H1 (cell line): ENCODE measurements around the gene GPR161. TPM values are rescaled to one million over a fixed set of nuclear protein-coding genes. Genes with fewer than 3 reads are reported as not detected.

Source experiments
- CTCF ChIA-PET: fragments of 300-600 bp; sonication (Branson Sonifier 250); formaldehyde crosslinking; loops from one replicate; lab custom pipeline; 2021; ENCODE audit not compliant: partially characterized antibody; lab: Charles Lee
- POLR2A ChIA-PET: fragments of 300-600 bp; sonication (Branson Sonifier 250); formaldehyde crosslinking; loops from one replicate; lab custom pipeline; 2021; ENCODE audit warnings: inconsistent platforms; ENCODE audit not compliant: partially characterized antibody; lab: Charles Lee
- DNase-seq, 2 experiments: peaks; one replicate each; pipeline versions ENCODE4 v3.0.0 to v3.0.0-alpha.2; 2010 to 2022; ENCODE audit warnings: low spot score in 2 of 2, low read depth in 1 of 2, mixed read lengths in 1 of 2
- FAIRE-seq: peaks from 2 replicates; lab custom pipeline; 2011; peaks lifted over from hg19 to GRCh38; lab: Jason Lieb, UNC
- H2AFZ ChIP-seq: 2 replicates; pipeline ENCODE4 v1.8.1; 2012; ENCODE audit warnings: low read length, inconsistent platforms
- H2AK5ac ChIP-seq: 2 replicates; pipeline ENCODE4 v1.6.1; 2013; ENCODE audit warnings: low read depth, low read length
- H2BK120ac ChIP-seq: replicated peaks from 2 replicates; pipeline ENCODE3; 2013; ENCODE audit warnings: low read depth, low read length, inconsistent platforms
- H2BK12ac ChIP-seq: 2 replicates; pipeline ENCODE4 v1.6.1; 2013; ENCODE audit warnings: low read depth, low read length
- H2BK15ac ChIP-seq: 2 replicates; pipeline ENCODE4 v1.6.1; 2013; ENCODE audit warnings: low read length
- H2BK20ac ChIP-seq: 2 replicates; pipeline ENCODE4 v1.6.1; 2013; ENCODE audit warnings: low read length
- H2BK5ac ChIP-seq: 2 replicates; pipeline ENCODE4 v1.6.1; 2013; ENCODE audit warnings: low read depth, low read length
- H3K14ac ChIP-seq: 2 replicates; pipeline ENCODE4 v1.6.1; 2013; ENCODE audit warnings: inconsistent platforms; ENCODE audit not compliant: insufficient read length
- H3K18ac ChIP-seq: 2 replicates; pipeline ENCODE4 v1.6.1; 2013; ENCODE audit warnings: low read length; ENCODE audit errors: extremely low read depth
- H3K23ac ChIP-seq: 2 replicates; pipeline ENCODE4 v1.6.1; 2013; ENCODE audit warnings: inconsistent platforms; ENCODE audit not compliant: insufficient read length
- H3K23me2 ChIP-seq: 2 replicates; pipeline ENCODE4 v1.6.1; 2013; ENCODE audit warnings: low read depth, low read length
- H3K27ac ChIP-seq: 2 replicates; pipeline ENCODE4 v1.6.1; 2011; ENCODE audit warnings: low read depth, low read length, inconsistent platforms
- H3K27me3 ChIP-seq, 4 experiments: replicated peaks in 1 of 4; 1 replicate in 1 of 4; 2 replicates in 3 of 4; pipeline versions ENCODE4 v1.6.1 to v1.8.1; 2011 to 2013; ENCODE audit warnings: low read length in 3 of 4, mild to moderate bottlenecking in 3 of 4, inconsistent platforms in 2 of 4, mixed read lengths in 2 of 4, moderate library complexity in 1 of 4; ENCODE audit not compliant: control insufficient read depth in 3 of 4, insufficient read depth in 3 of 4; ENCODE audit errors: extremely low read depth in 1 of 4
- H3K36me3 ChIP-seq, 4 experiments: 2 replicates each; pipeline versions ENCODE4 v1.6.1 to v1.8.1; 2011 to 2013; ENCODE audit warnings: mild to moderate bottlenecking in 4 of 4, low read length in 3 of 4, moderate library complexity in 2 of 4, control low read depth in 1 of 4, inconsistent platforms in 1 of 4; ENCODE audit not compliant: insufficient read depth in 4 of 4, control insufficient read depth in 2 of 4
- H3K4ac ChIP-seq: replicated peaks from 2 replicates; pipeline ENCODE3; 2013; ENCODE audit warnings: low read length, low read depth, mixed read lengths, inconsistent platforms; ENCODE audit not compliant: insufficient read length
- H3K4me1 ChIP-seq, 4 experiments: replicated peaks in 1 of 4; 1 replicate in 1 of 4; 2 replicates in 3 of 4; pipeline versions ENCODE4 v1.6.1 to v1.8.1; 2011 to 2013; ENCODE audit warnings: low read length in 3 of 4, inconsistent platforms in 2 of 4, mixed read lengths in 1 of 4; ENCODE audit not compliant: insufficient read depth in 4 of 4, control insufficient read depth in 3 of 4
- H3K4me2 ChIP-seq, 2 experiments: 2 replicates each; pipeline versions ENCODE4 v1.6.1 to v1.8.1; 2011 to 2013; ENCODE audit warnings: low read depth in 2 of 2, low read length in 2 of 2, control low read depth in 1 of 2, inconsistent platforms in 1 of 2, mild to moderate bottlenecking in 1 of 2; ENCODE audit not compliant: insufficient read depth in 1 of 2
- H3K4me3 ChIP-seq, 4 experiments: fragments of 200-600, 300-600 bp in 1 of 4; sonication (generic), shearing (Covaris generic), sonication (Bioruptor Twin) in 1 of 4; 2 replicates each; pipeline versions ENCODE4 v1.5.1 to v1.8.1; 2011 to 2016; ENCODE audit warnings: low read length in 4 of 4, low read depth in 3 of 4, control low read depth in 2 of 4, inconsistent platforms in 2 of 4, mild to moderate bottlenecking in 2 of 4, mixed read lengths in 1 of 4, moderate library complexity in 1 of 4; ENCODE audit not compliant: insufficient read depth in 2 of 4; ENCODE audit errors: extremely low read depth in 1 of 4
- H3K56ac ChIP-seq: replicated peaks from 2 replicates; pipeline ENCODE3; 2013; ENCODE audit warnings: low read depth, mild to moderate bottlenecking, mixed read lengths, low read length, inconsistent platforms; ENCODE audit not compliant: insufficient read length
- H3K79me1 ChIP-seq: 2 replicates; pipeline ENCODE4 v1.6.1; 2013; ENCODE audit warnings: low read depth, low read length, control low read depth
- H3K79me2 ChIP-seq, 2 experiments: 2 replicates each; pipeline versions ENCODE4 v1.6.1 to v1.8.1; 2012 to 2013; ENCODE audit warnings: low read length in 2 of 2, mild to moderate bottlenecking in 2 of 2, inconsistent platforms in 1 of 2; ENCODE audit not compliant: insufficient read depth in 2 of 2, control insufficient read depth in 1 of 2
- H3K9ac ChIP-seq, 4 experiments: replicated peaks in 1 of 4; 1 replicate in 1 of 4; 2 replicates in 3 of 4; pipeline versions ENCODE4 v1.6.1 to v1.8.1; 2011 to 2013; ENCODE audit warnings: low read depth in 3 of 4, low read length in 3 of 4, control low read depth in 2 of 4, mild to moderate bottlenecking in 2 of 4, moderate library complexity in 2 of 4, inconsistent platforms in 1 of 4; ENCODE audit errors: extremely low read depth in 1 of 4
- H3K9me3 ChIP-seq, 2 experiments: 2 replicates each; pipeline versions ENCODE4 v1.6.1 to v1.8.1; 2012 to 2013; ENCODE audit warnings: mild to moderate bottlenecking in 2 of 2, moderate library complexity in 2 of 2, control low read depth in 1 of 2, inconsistent platforms in 1 of 2, low read depth in 1 of 2, low read length in 1 of 2, mixed read lengths in 1 of 2; ENCODE audit not compliant: insufficient read depth in 2 of 2
- H4K20me1 ChIP-seq, 2 experiments: replicated peaks in 1 of 2; 2 replicates each; pipeline versions ENCODE3 to v1.8.1; 2011 to 2013; ENCODE audit warnings: inconsistent platforms in 2 of 2, low read length in 2 of 2, mild to moderate bottlenecking in 1 of 2; ENCODE audit not compliant: insufficient read depth in 2 of 2, control insufficient read depth in 1 of 2
- H4K5ac ChIP-seq: 2 replicates; pipeline ENCODE4 v1.6.1; 2013; ENCODE audit warnings: low read length, low read depth, mixed read lengths, inconsistent platforms; ENCODE audit not compliant: insufficient read length
- H4K8ac ChIP-seq: 2 replicates; pipeline ENCODE4 v1.8.0; 2013; ENCODE audit warnings: mild to moderate bottlenecking, moderate library complexity, low read length, inconsistent platforms; ENCODE audit not compliant: insufficient read depth; ENCODE audit errors: extremely low read depth
- H4K91ac ChIP-seq: replicated peaks from 2 replicates; pipeline ENCODE3; 2013; ENCODE audit warnings: low read length, mixed read lengths, inconsistent platforms; ENCODE audit not compliant: insufficient read length
- CREB1 ChIP-seq: IDR thresholded peaks from 2 replicates; pipeline ENCODE4 v1.6.1; 2012; ENCODE audit warnings: inconsistent platforms
- EP300 ChIP-seq, 2 experiments: IDR thresholded peaks; 1 replicate in 1 of 2; 2 replicates in 1 of 2; pipeline ENCODE4 v1.6.1; 2011 to 2012; ENCODE audit warnings: low read depth in 2 of 2, low read length in 2 of 2, mild to moderate bottlenecking in 2 of 2, borderline replicate concordance in 1 of 2, inconsistent platforms in 1 of 2, moderate library complexity in 1 of 2
- GTF2F1 ChIP-seq: IDR thresholded peaks from 2 replicates; pipeline ENCODE4 v1.6.1; 2012; ENCODE audit warnings: low read depth, low read length, improper control_type of control experiment, borderline replicate concordance
- HDAC6 ChIP-seq: IDR thresholded peaks from one replicate; pipeline ENCODE4 v1.7.1; 2012; ENCODE audit warnings: low read depth, mild to moderate bottlenecking, inconsistent platforms, low read length, moderate library complexity
- KDM1A ChIP-seq: fragments of 200-600, 300-600 bp; sonication (generic); IDR thresholded peaks from 2 replicates; pipeline ENCODE4 v1.7.1; 2016; ENCODE audit warnings: mild to moderate bottlenecking, low read length, borderline replicate concordance
- MAFK ChIP-seq: IDR thresholded peaks from 2 replicates; pipeline ENCODE4 v1.6.1; 2012; ENCODE audit warnings: low read depth, mild to moderate bottlenecking, improper control_type of control experiment, low read length
- PHF8 ChIP-seq: fragments of 200-600 bp; sonication (generic); conservative IDR thresholded peaks from 2 replicates; pipeline ENCODE4 v1.7.1; 2012; ENCODE audit warnings: low read depth, mild to moderate bottlenecking, inconsistent platforms, low read length, moderate library complexity
- POU5F1 ChIP-seq: IDR thresholded peaks from 2 replicates; pipeline ENCODE4 v1.6.1; 2011; ENCODE audit warnings: low read depth, mild to moderate bottlenecking, low read length, moderate library complexity
- SIX5 ChIP-seq: IDR thresholded peaks from 2 replicates; pipeline ENCODE4 v1.6.1; 2011; ENCODE audit warnings: mild to moderate bottlenecking, low read depth, low read length
- USF2 ChIP-seq: IDR thresholded peaks from 2 replicates; pipeline ENCODE4 v1.6.1; 2011; ENCODE audit warnings: low read length, improper control_type of control experiment
- ZNF274 ChIP-seq: IDR thresholded peaks from 2 replicates; pipeline ENCODE4 v1.7.0; 2012; ENCODE audit warnings: low read length, borderline replicate concordance; ENCODE audit errors: extremely low read depth
- WGBS, 2 experiments: shearing (Covaris generic) in 1 of 2; methylation state at CpG; one replicate each; pipeline versions ENCODE4 v1.1.6 to v1.1.7; 2013 to 2015; ENCODE audit warnings: low lambda C conversion rate in 2 of 2, mixed read lengths in 2 of 2, inconsistent platforms in 1 of 2, low coverage in 1 of 2, missing lambda C conversion rate in 1 of 2; ENCODE audit not compliant: insufficient replicate concordance in 2 of 2, insufficient coverage in 1 of 2, insufficient read length in 1 of 2; ENCODE audit errors: extremely low coverage in 1 of 2, missing lambda C conversion rate in 1 of 2; 5-methylcytosine and 5-hydroxymethylcytosine counted together
- polyA plus RNA-seq, 7 experiments: library from polyadenylated mRNA; depleted of rRNA in 3 of 7; stranded (reverse) in 5 of 7; unstranded in 2 of 7; fragments of >200 nt in 5 of 7; fragments of 200-250 nt in 2 of 7; gene quantifications; 1 replicate in 5 of 7; 2 replicates in 1 of 7; 4 replicates in 1 of 7; pipeline versions ENCODE4 v1.2.1 to v1.2.3, GENCODE V29; 2011 to 2013; ENCODE audit warnings: missing spikeins in 2 of 7, mixed read lengths in 2 of 7
- total RNA-seq: library from RNA; stranded (reverse); fragmentation: NEBNext Ultra II Directional; extraction: Animal tissue kit (Norgen Biotek cat#: 25700); gene quantifications from 2 replicates; pipeline ENCODE4 v1.2.1, GENCODE V29; 2021

Gene GPR161
- total and polyA plus RNA-seq, 2 of the 8 experiments (the other 6 are each of a cell fraction or from before 2014, with no cell fraction given): 13.7 to 16.8 TPM

GRCh38 chr1:168057355-168057754 is 79.4 kb downstream of the GPR161 start:
- no peak overlapping the region for H3K27ac ChIP-seq
- DNase-seq (no peak), FAIRE-seq (no peak)
- H4K8ac ChIP-seq: no peak overlapping the region
- no peaks in the 10 kb centered on the region for H3K79me2 ChIP-seq
- no peaks in the 10 kb centered on the region for H3K79me1 ChIP-seq
- no peak overlapping the region for H3K4me2 ChIP-seq
- CTCF ChIA-PET: interaction anchor here (2.0 kb wide), 1 partner anchor 25 kb away, joined by 7 read pairs; no protein-coding TSS in a partner anchor
- no peak overlapping the region for H3K4ac ChIP-seq
- no peak overlapping the region for H2AK5ac ChIP-seq
- H3K36me3 ChIP-seq: no peaks in the 10 kb centered on the region; a peak in 1 of 8 replicates
- no peaks in the 10 kb centered on the region for H3K27me3 ChIP-seq
- H2BK12ac ChIP-seq: no peak overlapping the region
- no peak overlapping the region for H4K91ac ChIP-seq
- no peak overlapping the region for H4K5ac ChIP-seq
- H2BK120ac ChIP-seq: no peak overlapping the region
- no peaks in the 10 kb centered on the region for H3K4me1 ChIP-seq
- no peaks in the 10 kb centered on the region for H3K9me3 ChIP-seq
- H3K23me2 ChIP-seq: no peaks in the 10 kb centered on the region
- no peaks in the 10 kb centered on the region for H4K20me1 ChIP-seq
- H3K4me3 ChIP-seq: no peak overlapping the region
- H3K23ac ChIP-seq: no peak overlapping the region
- POLR2A ChIA-PET: no interaction called here
- H2AFZ ChIP-seq: no peak overlapping the region
- H3K9ac ChIP-seq: no peak overlapping the region
- H2BK5ac ChIP-seq: no peak overlapping the region
- H3K18ac ChIP-seq: no peak overlapping the region
- H3K56ac ChIP-seq: no peak overlapping the region
- 92% methylated on average over 1 of the region's 1 CpG; no CpG with 5 or more reads in 1 of the 2 experiments for WGBS, 2 experiments
- TF ChIP-seq POU5F1 (no peak), CREB1 (no peak), GTF2F1 (no peak), EP300 (IDR thresholded peaks at IDR 0.05; ENCODE audit: borderline replicate concordance in 1 of 2, low read depth in 2 of 2, low read length in 2 of 2) (no peak), SIX5 (no peak), MAFK (no peak), USF2 (no peak), HDAC6 (no peak), PHF8 (no peak), ZNF274 (no peak), KDM1A (no peak)
- no peak overlapping the region for H3K14ac ChIP-seq
- H2BK20ac ChIP-seq: no peak overlapping the region
- H2BK15ac ChIP-seq: no peak overlapping the region
